IMR-90 (cell line): ENCODE data around the gene GATA2. TPM values are rescaled to one million over a fixed set of nuclear protein-coding genes. Genes with fewer than 3 reads are reported as not detected.

Experiments used
- ATAC-seq: fragments of 200-7000 bp; cut with Tn5 transposase; 2 replicates; pipeline ENCODE4 v1.9.1; 2020; ENCODE audit warnings: low read depth, mild to moderate bottlenecking, moderate library complexity
- BruUV-seq: library from RNA; stranded (reverse); fragments of 400-500 nt; replicated peaks from 2 replicates; lab custom pipeline; 2021; lab: Mats Ljungman, UMichigan
- CTCF ChIA-PET: fragments of 300-600 bp; formaldehyde crosslinking; extraction: SDS; loops from one replicate; lab custom pipeline; 2021; ENCODE audit warnings: antibody characterized with exemption; lab: Yijun Ruan, JAX
- POLR2A ChIA-PET: fragments of 300-600 bp; sonication (Branson Sonifier 250); formaldehyde crosslinking; loops from one replicate; lab custom pipeline; 2022; ENCODE audit warnings: antibody characterized with exemption; ENCODE audit not compliant: unreplicated experiment; lab: Charles Lee
- DNase-seq: peaks from one replicate; pipeline ENCODE4 v3.0.0; 2013
- H2AFZ ChIP-seq: replicated peaks from 2 replicates; pipeline ENCODE3; 2013; ENCODE audit warnings: low read length, mild to moderate bottlenecking; ENCODE audit not compliant: poor library complexity
- H2AK5ac ChIP-seq: 2 replicates; pipeline ENCODE4 v1.6.1; 2013; ENCODE audit warnings: low read depth, low read length, inconsistent platforms
- H2AK9ac ChIP-seq: replicated peaks from 2 replicates; pipeline ENCODE3; 2013; ENCODE audit warnings: mild to moderate bottlenecking, low read depth, low read length, moderate library complexity; ENCODE audit not compliant: poor library complexity
- H2BK120ac ChIP-seq: 2 replicates; pipeline ENCODE4 v1.6.1; 2013; ENCODE audit warnings: low read depth, low read length, inconsistent platforms
- H2BK15ac ChIP-seq: 3 replicates; pipeline ENCODE4 v1.6.1; 2013; ENCODE audit warnings: low read depth, low read length, inconsistent platforms
- H2BK20ac ChIP-seq: 2 replicates; pipeline ENCODE4 v1.6.1; 2013; ENCODE audit warnings: low read depth, mild to moderate bottlenecking, inconsistent platforms, low read length, moderate library complexity
- H2BK5ac ChIP-seq: 2 replicates; pipeline ENCODE4 v1.6.1; 2013; ENCODE audit warnings: mild to moderate bottlenecking, low read depth, low read length, inconsistent platforms; ENCODE audit not compliant: poor library complexity, severe bottlenecking
- H3K14ac ChIP-seq: replicated peaks from 2 replicates; pipeline ENCODE4 v1.6.1; 2013; ENCODE audit warnings: low read depth, low read length, inconsistent platforms
- H3K18ac ChIP-seq: 2 replicates; pipeline ENCODE4 v1.6.1; 2013; ENCODE audit warnings: low read depth, low read length, control low read depth
- H3K23ac ChIP-seq: 2 replicates; pipeline ENCODE4 v1.6.1; 2013; ENCODE audit warnings: low read depth, low read length, inconsistent platforms
- H3K27ac ChIP-seq: 2 replicates; pipeline ENCODE4 v1.5.1; 2013; ENCODE audit warnings: mild to moderate bottlenecking, control low read depth, low read length; ENCODE audit not compliant: insufficient read depth
- H3K27me3 ChIP-seq: 2 replicates; pipeline ENCODE4 v1.6.1; 2013; ENCODE audit warnings: low read length; ENCODE audit not compliant: control insufficient read depth, insufficient read depth
- H3K36me3 ChIP-seq: 2 replicates; pipeline ENCODE4 v1.6.1; 2013; ENCODE audit warnings: low read length, mixed read lengths; ENCODE audit not compliant: control insufficient read depth, insufficient read depth
- H3K4ac ChIP-seq: 2 replicates; pipeline ENCODE4 v1.6.1; 2013; ENCODE audit warnings: low read depth, low read length, inconsistent platforms
- H3K4me1 ChIP-seq: 2 replicates; pipeline ENCODE4 v1.6.1; 2013; ENCODE audit warnings: low read length, mixed read lengths; ENCODE audit not compliant: control insufficient read depth, insufficient read depth
- H3K4me2 ChIP-seq: 2 replicates; pipeline ENCODE4 v1.6.1; 2013; ENCODE audit warnings: low read depth, mild to moderate bottlenecking, control low read depth, low read length, moderate library complexity
- H3K4me3 ChIP-seq: 2 replicates; pipeline ENCODE4 v1.5.1; 2013; ENCODE audit warnings: low read depth, mild to moderate bottlenecking, control low read depth, low read length, moderate library complexity; ENCODE audit not compliant: insufficient read depth
- H3K56ac ChIP-seq: 2 replicates; pipeline ENCODE4 v1.6.1; 2013; ENCODE audit warnings: low read length, inconsistent platforms; ENCODE audit not compliant: insufficient read depth; ENCODE audit errors: extremely low read depth
- H3K79me1 ChIP-seq, 2 experiments: 2 replicates each; pipeline ENCODE4 v1.6.1; 2013; ENCODE audit warnings: low read length in 2 of 2, inconsistent platforms in 1 of 2, low read depth in 1 of 2
- H3K9ac ChIP-seq: 2 replicates; pipeline ENCODE4 v1.6.1; 2013; ENCODE audit warnings: low read depth, low read length, control low read depth
- H3K9me1 ChIP-seq: 2 replicates; pipeline ENCODE4 v1.6.1; 2013; ENCODE audit warnings: low read length, inconsistent platforms; ENCODE audit not compliant: insufficient read depth
- H3K9me3 ChIP-seq: 2 replicates; pipeline ENCODE4 v1.6.1; 2013; ENCODE audit warnings: low read length; ENCODE audit not compliant: control insufficient read depth, insufficient read depth
- H4K20me1 ChIP-seq: 2 replicates; pipeline ENCODE4 v1.6.1; 2013; ENCODE audit warnings: low read length, inconsistent platforms; ENCODE audit not compliant: insufficient read depth
- H4K5ac ChIP-seq: 2 replicates; pipeline ENCODE4 v1.6.1; 2013; ENCODE audit warnings: mild to moderate bottlenecking, low read depth, low read length, control low read depth
- H4K8ac ChIP-seq, 2 experiments: 2 replicates each; pipeline ENCODE4 v1.6.1; 2013; ENCODE audit warnings: low read depth in 2 of 2, low read length in 2 of 2, control low read depth in 1 of 2, inconsistent platforms in 1 of 2
- H4K91ac ChIP-seq: 2 replicates; pipeline ENCODE4 v1.6.1; 2013; ENCODE audit warnings: low read depth, low read length, inconsistent platforms; ENCODE audit not compliant: insufficient read depth
- BHLHE40 ChIP-seq: fragments of 150-350 bp; IDR thresholded peaks from 2 replicates; pipeline ENCODE4 v1.6.1; 2016; ENCODE audit warnings: mild to moderate bottlenecking, low read depth, low read length
- CEBPB ChIP-seq: IDR thresholded peaks from 2 replicates; pipeline ENCODE4 v1.6.1; 2012; ENCODE audit warnings: low read depth, low read length, improper control_type of control experiment
- CHD1 ChIP-seq: IDR thresholded peaks from 2 replicates; pipeline ENCODE4 v1.6.1; 2012; ENCODE audit warnings: low read depth, low read length, improper control_type of control experiment
- CTCF ChIP-seq: conservative IDR thresholded peaks from 2 replicates; pipeline ENCODE4 v1.5.1; 2012; ENCODE audit warnings: mild to moderate bottlenecking, low read depth, low read length, improper control_type of control experiment
- ELK1 ChIP-seq: fragments of 150-350 bp; IDR thresholded peaks from 2 replicates; pipeline ENCODE4 v1.6.1; 2016; ENCODE audit warnings: low read depth, mild to moderate bottlenecking, low read length, moderate library complexity, borderline replicate concordance
- MAFK ChIP-seq: IDR thresholded peaks from 2 replicates; pipeline ENCODE4 v1.6.1; 2012; ENCODE audit warnings: low read depth, low read length, improper control_type of control experiment
- MXI1 ChIP-seq: IDR thresholded peaks from 2 replicates; pipeline ENCODE4 v1.6.1; 2012; ENCODE audit warnings: low read depth, mild to moderate bottlenecking, low read length, moderate library complexity, borderline replicate concordance
- NFE2L2 ChIP-seq: fragments of 150-350 bp; IDR thresholded peaks from 2 replicates; pipeline ENCODE4 v1.6.1; 2016; ENCODE audit warnings: low read depth, mild to moderate bottlenecking, low read length
- POLR2A ChIP-seq: IDR thresholded peaks from 2 replicates; pipeline ENCODE4 v1.6.1; 2012; ENCODE audit warnings: mild to moderate bottlenecking, low read depth, low read length
- RAD21 ChIP-seq: IDR thresholded peaks from 2 replicates; pipeline ENCODE4 v1.6.1; 2012; ENCODE audit warnings: low read length, improper control_type of control experiment
- RCOR1 ChIP-seq: IDR thresholded peaks from 2 replicates; pipeline ENCODE4 v1.6.1; 2012; ENCODE audit warnings: mild to moderate bottlenecking, low read length, improper control_type of control experiment; ENCODE audit not compliant: insufficient replicate concordance
- RFX5 ChIP-seq: IDR thresholded peaks from 2 replicates; pipeline ENCODE4 v1.8.0; 2012; ENCODE audit warnings: low read depth, mild to moderate bottlenecking, low read length, moderate library complexity
- SMC3 ChIP-seq: fragments of 150-350 bp; IDR thresholded peaks from 2 replicates; pipeline ENCODE4 v1.6.1; 2016; ENCODE audit warnings: low read depth, mild to moderate bottlenecking, antibody characterized with exemption, low read length, moderate library complexity
- WGBS, 2 experiments: methylation state at CpG; one replicate each; pipeline versions ENCODE4 v1.1.5 to v1.1.7; 2013; ENCODE audit warnings: missing lambda C conversion rate in 2 of 2; ENCODE audit not compliant: insufficient read length in 1 of 2; ENCODE audit errors: extremely low coverage in 2 of 2; 5-methylcytosine and 5-hydroxymethylcytosine counted together
- dilution Hi-C: fragments of 300-500 bp; cut with HindIII; formaldehyde crosslinking; loops from one replicate; pipeline ENCODE4 v1.14.3; 2018; ENCODE audit warnings: low sequenced_read_pairs; ENCODE audit not compliant: unreplicated experiment
- in situ Hi-C: fragments of 300-500 bp; cut with MboI; formaldehyde crosslinking; loops from 3 replicates; pipeline ENCODE4 v1.14.3; 2019; ENCODE audit warnings: low sequenced_read_pairs, inconsistent platforms, mixed read lengths
- intact Hi-C: fragments of 100-400 bp; cut with micrococcal nuclease; formaldehyde crosslinking; loops from 2 replicates; pipeline ENCODE4 v1.10.0; 2022
- polyA plus RNA-seq, 3 experiments: library from polyadenylated mRNA; depleted of rRNA; stranded (reverse); fragments of >200 nt; gene quantifications; 2 replicates each; pipeline ENCODE4 v1.2.3, GENCODE V29; 2012; ENCODE audit warnings: low replicate concordance in 1 of 3
- total RNA-seq: library from RNA; depleted of rRNA; stranded (reverse); fragments of >200 nt; gene quantifications from 2 replicates; pipeline ENCODE4 v1.2.3, GENCODE V29; 2012

The GATA2 gene
- total and polyA plus RNA-seq, 2 of the 4 experiments (the other 2 are of a cell fraction): 2.2 to 13.5 TPM

- TF ChIP-seq SMC3 (no peak), CTCF (no peak), RFX5 (no peak), POLR2A (no peak), BHLHE40 (no peak)
Observed at GRCh38 chr3:128476659-128477058, 16.3 kb downstream of the GATA2 start (continued).

GRCh38 chr3:128475355-128475754 lies 17.6 kb downstream of the GATA2 start:
- in situ Hi-C loops: no loop called here
- H3K4me3 ChIP-seq: no peak overlapping the region
- ChIA-PET POLR2A (no interaction called here), CTCF (no interaction called here)
- peaks cover 6% of the 10 kb centered on the region for H3K36me3 ChIP-seq
- intact Hi-C loops: no loop called here
- H2AFZ ChIP-seq: no peak overlapping the region
- H3K9me1 ChIP-seq: peaks cover 4% of the 10 kb centered on the region; the same call in 1 of the 2 replicates
- no peaks in the 10 kb centered on the region for H4K20me1 ChIP-seq
- no peak overlapping the region for H3K4me2 ChIP-seq
- no peak overlapping the region for H4K5ac ChIP-seq
- no peak overlapping the region for H3K4ac ChIP-seq
- no peak overlapping the region for H2BK15ac ChIP-seq
- peaks cover 8% of the 10 kb centered on the region for H3K9me3 ChIP-seq
- ATAC-seq (no peak), DNase-seq (no peak)
- dilution Hi-C loops: no loop called here
- no peak overlapping the region for H3K9ac ChIP-seq
- no peak overlapping the region for H4K8ac ChIP-seq
- H3K27me3 ChIP-seq: peaks cover 54% of the 10 kb centered on the region
- H2AK5ac ChIP-seq: no peak overlapping the region
- no peak overlapping the region for H3K56ac ChIP-seq
- H2BK120ac ChIP-seq: no peak overlapping the region
- BruUV-seq: no TSS peak
- WGBS, 2 experiments: 52% methylated on average over 4 of the region's 8 CpGs; no CpG with 5 or more reads in 1 of the 2 experiments
- H3K14ac ChIP-seq: no peak overlapping the region
- H4K91ac ChIP-seq: no peak overlapping the region
- H3K27ac ChIP-seq: no peak overlapping the region
- H3K23ac ChIP-seq: no peak overlapping the region
- no peaks in the 10 kb centered on the region for H3K4me1 ChIP-seq
- no peak overlapping the region for H2BK20ac ChIP-seq
- H3K18ac ChIP-seq: no peak overlapping the region
- no peak overlapping the region for H2BK5ac ChIP-seq
- no peaks in the 10 kb centered on the region for H3K79me1 ChIP-seq
- H2AK9ac ChIP-seq: no peak overlapping the region
- TF ChIP-seq CEBPB (no peak), RFX5 (no peak), RCOR1 (no peak), SMC3 (no peak), BHLHE40 (no peak), MAFK (no peak), CTCF (no peak), MXI1 (no peak), ELK1 (no peak), CHD1 (no peak), NFE2L2 (no peak), RAD21 (no peak)
